Stomach (tissue), 4 donors: ENCODE results near the gene CBLN2.

Experiments
- EP300 ChIP-seq: sonication (generic); formaldehyde crosslinking; IDR thresholded peaks from one replicate; pipeline ENCODE4 v1.6.1; 2017; ENCODE audit warnings: antibody characterized with exemption
- TF ChIP-seq, protein P1 (sequence below), 7 experiments: fragments of 450-650 bp in 4 of 7; fragments of 200-600 bp in 3 of 7; sonication (generic) in 3 of 7; IDR thresholded peaks; one replicate each; pipeline ENCODE4 v1.5.1; 2016 to 2019; ENCODE audit warnings: antibody characterized with exemption in 7 of 7, control low read depth in 2 of 7, mild to moderate bottlenecking in 1 of 7

DNA sequence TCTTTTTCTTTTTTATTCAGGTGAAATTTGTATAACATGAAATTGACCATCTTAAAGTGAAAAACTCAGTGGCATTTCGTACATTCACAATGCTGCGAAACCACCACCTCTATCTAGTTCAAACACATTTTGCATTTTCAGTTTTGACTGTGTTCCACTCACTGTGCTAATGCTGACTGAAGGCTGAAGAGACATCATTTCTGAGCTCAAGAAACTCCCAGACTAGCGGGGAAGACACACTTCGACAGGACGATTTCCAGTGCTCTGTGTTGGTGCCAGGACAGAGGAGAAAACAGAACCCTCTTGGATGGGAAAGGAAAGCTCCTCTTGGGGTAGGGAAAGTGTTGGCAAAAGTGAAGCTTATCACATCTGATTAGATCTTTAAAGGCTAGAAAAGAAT lies 44.2 kb upstream of the CBLN2 start:
- TF ChIP-seq EP300: no peak
- TF ChIP-seq, protein P1, sequence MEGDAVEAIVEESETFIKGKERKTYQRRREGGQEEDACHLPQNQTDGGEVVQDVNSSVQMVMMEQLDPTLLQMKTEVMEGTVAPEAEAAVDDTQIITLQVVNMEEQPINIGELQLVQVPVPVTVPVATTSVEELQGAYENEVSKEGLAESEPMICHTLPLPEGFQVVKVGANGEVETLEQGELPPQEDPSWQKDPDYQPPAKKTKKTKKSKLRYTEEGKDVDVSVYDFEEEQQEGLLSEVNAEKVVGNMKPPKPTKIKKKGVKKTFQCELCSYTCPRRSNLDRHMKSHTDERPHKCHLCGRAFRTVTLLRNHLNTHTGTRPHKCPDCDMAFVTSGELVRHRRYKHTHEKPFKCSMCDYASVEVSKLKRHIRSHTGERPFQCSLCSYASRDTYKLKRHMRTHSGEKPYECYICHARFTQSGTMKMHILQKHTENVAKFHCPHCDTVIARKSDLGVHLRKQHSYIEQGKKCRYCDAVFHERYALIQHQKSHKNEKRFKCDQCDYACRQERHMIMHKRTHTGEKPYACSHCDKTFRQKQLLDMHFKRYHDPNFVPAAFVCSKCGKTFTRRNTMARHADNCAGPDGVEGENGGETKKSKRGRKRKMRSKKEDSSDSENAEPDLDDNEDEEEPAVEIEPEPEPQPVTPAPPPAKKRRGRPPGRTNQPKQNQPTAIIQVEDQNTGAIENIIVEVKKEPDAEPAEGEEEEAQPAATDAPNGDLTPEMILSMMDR (IDR thresholded peaks at IDR 0.05): no peak
